ENCODE measurements around the gene CDK7. TPM values are rescaled to one million over a fixed set of nuclear protein-coding genes. Genes with fewer than 3 reads are reported as not detected.
"Not testable (repeated sequence)": the region's sequence is repeated elsewhere in the genome, so short reads cannot be mapped to it uniquely, and the experiment has no call there.

The CDK7 gene
- total RNA-seq, 4 donors from 2014 or later: 16.7 to 54.5 (median 24.1) TPM

DNA sequence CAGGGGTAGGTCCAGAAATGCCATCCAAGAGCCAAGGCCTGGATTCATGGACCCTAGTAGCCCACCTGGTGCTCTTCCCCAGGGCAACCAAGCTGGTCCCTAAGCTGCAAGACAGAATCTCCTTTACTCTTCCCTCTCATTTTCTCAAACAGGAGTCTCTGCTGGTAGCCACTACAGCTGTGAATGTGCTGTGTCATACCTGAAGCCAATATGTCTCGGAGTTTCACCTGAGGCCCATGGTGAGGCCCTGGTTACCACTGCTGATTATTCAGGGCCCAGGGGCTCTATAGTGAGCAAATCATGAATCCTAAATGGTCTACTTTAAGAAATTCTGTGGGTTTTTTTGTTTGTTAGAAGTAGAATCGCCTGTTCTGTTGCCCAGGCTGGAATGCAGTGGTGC lies 15.9 kb downstream of the CDK7 start:
- intact Hi-C loops (cut with DNase I): no loop called here
- H3K36me3 ChIP-seq: peaks cover 0 to 5% of the 10 kb centered on the region in 2 donors
- H3K4me3 ChIP-seq (replicated peaks in 1 of 3): no peak overlapping the region
- no peaks in the 10 kb centered on the region for H3K9me3 ChIP-seq
- H3K27ac ChIP-seq: no peak overlapping the region
- WGBS, 2 donors: 98 to 100% methylated on average over 2 of the region's 2 CpGs
- H3K4me1 ChIP-seq: no peaks in the 10 kb centered on the region
- no peaks in the 10 kb centered on the region for H3K27me3 ChIP-seq
- TF ChIP-seq, protein P1, sequence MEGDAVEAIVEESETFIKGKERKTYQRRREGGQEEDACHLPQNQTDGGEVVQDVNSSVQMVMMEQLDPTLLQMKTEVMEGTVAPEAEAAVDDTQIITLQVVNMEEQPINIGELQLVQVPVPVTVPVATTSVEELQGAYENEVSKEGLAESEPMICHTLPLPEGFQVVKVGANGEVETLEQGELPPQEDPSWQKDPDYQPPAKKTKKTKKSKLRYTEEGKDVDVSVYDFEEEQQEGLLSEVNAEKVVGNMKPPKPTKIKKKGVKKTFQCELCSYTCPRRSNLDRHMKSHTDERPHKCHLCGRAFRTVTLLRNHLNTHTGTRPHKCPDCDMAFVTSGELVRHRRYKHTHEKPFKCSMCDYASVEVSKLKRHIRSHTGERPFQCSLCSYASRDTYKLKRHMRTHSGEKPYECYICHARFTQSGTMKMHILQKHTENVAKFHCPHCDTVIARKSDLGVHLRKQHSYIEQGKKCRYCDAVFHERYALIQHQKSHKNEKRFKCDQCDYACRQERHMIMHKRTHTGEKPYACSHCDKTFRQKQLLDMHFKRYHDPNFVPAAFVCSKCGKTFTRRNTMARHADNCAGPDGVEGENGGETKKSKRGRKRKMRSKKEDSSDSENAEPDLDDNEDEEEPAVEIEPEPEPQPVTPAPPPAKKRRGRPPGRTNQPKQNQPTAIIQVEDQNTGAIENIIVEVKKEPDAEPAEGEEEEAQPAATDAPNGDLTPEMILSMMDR (IDR thresholded peaks at IDR 0.05): no peak
- no peak for TF ChIP-seq POLR2A (IDR thresholded peaks at IDR 0.05)
- DNase-seq: no peak

DNA sequence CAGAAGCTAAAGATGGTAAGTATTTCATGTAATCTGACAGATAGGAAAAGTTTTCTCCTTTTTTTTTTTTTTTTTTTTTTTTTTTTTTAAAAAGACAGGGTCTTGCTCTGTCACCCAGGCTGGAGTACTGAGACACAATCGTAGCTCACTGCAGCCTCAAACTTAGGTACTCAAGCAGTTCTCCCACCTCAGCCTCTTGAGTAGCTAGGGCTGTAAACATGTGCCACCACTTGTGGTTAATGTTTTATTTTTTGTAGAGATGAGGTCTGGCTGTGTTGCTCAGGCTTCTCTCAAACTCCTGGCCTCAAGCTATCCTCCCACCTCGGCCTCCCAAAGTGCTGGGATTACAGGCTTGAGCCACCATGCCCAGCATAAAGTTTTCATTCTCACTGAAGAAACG lies 17.8 kb downstream of the CDK7 start:
- peaks cover 0 to 11% of the 10 kb centered on the region in 2 donors for H3K36me3 ChIP-seq
- intact Hi-C loops (cut with DNase I): no loop called here
- H3K27ac ChIP-seq: no peak overlapping the region
- no peak for TF ChIP-seq POLR2A (IDR thresholded peaks at IDR 0.05)
- TF ChIP-seq, protein P1 (IDR thresholded peaks at IDR 0.05): no peak
- no peaks in the 10 kb centered on the region for H3K4me1 ChIP-seq
- WGBS, 2 donors: 88 to 91% methylated on average over 3 of the region's 3 CpGs
- no peak overlapping the region for H3K4me3 ChIP-seq (replicated peaks in 1 of 3)
- no peak for DNase-seq
- no peaks in the 10 kb centered on the region for H3K9me3 ChIP-seq
- H3K27me3 ChIP-seq: no peaks in the 10 kb centered on the region

DNA sequence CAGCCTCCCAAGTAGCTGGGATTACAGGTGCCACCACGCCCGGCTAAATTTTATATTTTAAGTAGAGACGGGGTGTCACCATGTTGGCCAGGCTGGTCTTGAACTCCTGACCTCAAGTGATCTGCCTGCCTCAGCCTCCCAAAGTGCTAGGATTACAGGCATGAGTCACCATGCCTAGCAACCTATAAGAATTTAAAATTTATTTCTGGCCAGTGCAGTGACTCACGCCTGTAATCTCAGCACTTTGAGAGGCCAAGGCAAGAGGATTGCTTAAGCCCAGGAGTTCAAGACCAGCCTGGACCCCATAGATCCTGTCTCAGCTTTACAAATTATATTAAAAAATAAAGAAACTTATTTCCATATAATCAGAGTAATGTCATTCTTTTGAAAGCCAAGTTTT lies 21.3 kb downstream of the CDK7 start:
- H3K36me3 ChIP-seq: peaks cover 6 to 20% of the 10 kb centered on the region in 2 donors
- H3K9me3 ChIP-seq: not testable (repeated sequence)

DNA sequence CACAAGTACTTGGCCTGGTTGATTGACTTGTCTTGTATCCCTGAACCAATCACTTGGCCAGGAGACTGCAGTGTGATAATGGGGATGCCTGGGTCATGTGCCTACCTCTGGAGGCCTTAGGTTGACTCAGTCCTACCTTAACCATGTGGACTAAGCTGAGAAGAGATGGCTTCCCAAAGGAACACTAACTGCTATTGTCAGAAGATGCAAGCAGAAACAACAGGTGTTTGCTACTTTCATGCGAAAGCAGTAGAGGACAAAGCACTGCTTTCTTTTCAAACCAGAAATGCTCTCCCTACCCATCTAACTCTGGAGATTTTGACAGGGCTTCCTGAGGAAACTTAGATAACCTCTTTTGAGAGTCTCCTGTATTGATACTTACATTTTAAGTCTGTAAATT lies 22.9 kb downstream of the CDK7 start:
- no peak overlapping the region for H3K27ac ChIP-seq
- H3K27me3 ChIP-seq: no peaks in the 10 kb centered on the region
- intact Hi-C loops (cut with DNase I): no loop called here
- H3K4me1 ChIP-seq: no peaks in the 10 kb centered on the region
- TF ChIP-seq, protein P1 (IDR thresholded peaks at IDR 0.05): no peak
- TF ChIP-seq POLR2A (IDR thresholded peaks at IDR 0.05): no peak
- DNase-seq: no peak
- 50 to 100% methylated on average over 1 of the region's 1 CpG for WGBS, 2 donors
- H3K36me3 ChIP-seq: peaks cover 8 to 24% of the 10 kb centered on the region in 2 donors
- no peaks in the 10 kb centered on the region for H3K9me3 ChIP-seq
- H3K4me3 ChIP-seq (replicated peaks in 1 of 3): no peak overlapping the region

More for the DNA sequence above, 21.3 kb downstream of the CDK7 start:
- DNase-seq; H3K4me1 ChIP-seq; intact Hi-C loops (cut with DNase I); H3K4me3 ChIP-seq (replicated peaks in 1 of 3); H3K27ac ChIP-seq; H3K27me3 ChIP-seq: not testable (repeated sequence)
- 99% methylated on average over 4 of the region's 4 CpGs for WGBS, 2 donors

DNA sequence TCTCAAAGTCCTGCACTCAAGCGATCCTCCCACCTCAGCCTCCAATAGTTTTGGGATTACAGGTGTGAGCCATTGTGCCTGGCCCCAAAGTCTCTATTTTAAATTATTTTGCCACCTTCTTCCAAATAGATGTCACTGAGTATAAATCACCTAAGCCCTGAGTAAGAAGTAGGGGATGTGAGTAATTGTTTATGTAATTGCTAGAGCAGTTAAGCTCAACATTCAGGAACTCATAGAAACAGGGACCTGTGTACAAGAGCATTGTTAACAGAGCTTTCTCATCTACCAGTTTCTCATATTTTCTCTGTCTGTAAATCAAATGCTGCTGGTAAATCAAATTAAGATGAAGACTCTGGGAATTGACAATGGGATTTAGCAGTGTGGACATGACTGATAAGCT lies 26.3 kb downstream of the CDK7 start:
- no peak overlapping the region for H3K27ac ChIP-seq
- no peaks in the 10 kb centered on the region for H3K27me3 ChIP-seq
- no peaks in the 10 kb centered on the region for H3K4me1 ChIP-seq
- H3K9me3 ChIP-seq: no peaks in the 10 kb centered on the region
- no peak for TF ChIP-seq POLR2A (IDR thresholded peaks at IDR 0.05)
- TF ChIP-seq, protein P1 (IDR thresholded peaks at IDR 0.05): no peak
- H3K36me3 ChIP-seq: peaks cover 17 to 28% of the 10 kb centered on the region in 2 donors
- intact Hi-C loops (cut with DNase I): no loop called here
- WGBS, 2 donors: 100% methylated on average over 1 of the region's 1 CpG
- H3K4me3 ChIP-seq (replicated peaks in 1 of 3): no peak overlapping the region
- DNase-seq: no peak

DNA sequence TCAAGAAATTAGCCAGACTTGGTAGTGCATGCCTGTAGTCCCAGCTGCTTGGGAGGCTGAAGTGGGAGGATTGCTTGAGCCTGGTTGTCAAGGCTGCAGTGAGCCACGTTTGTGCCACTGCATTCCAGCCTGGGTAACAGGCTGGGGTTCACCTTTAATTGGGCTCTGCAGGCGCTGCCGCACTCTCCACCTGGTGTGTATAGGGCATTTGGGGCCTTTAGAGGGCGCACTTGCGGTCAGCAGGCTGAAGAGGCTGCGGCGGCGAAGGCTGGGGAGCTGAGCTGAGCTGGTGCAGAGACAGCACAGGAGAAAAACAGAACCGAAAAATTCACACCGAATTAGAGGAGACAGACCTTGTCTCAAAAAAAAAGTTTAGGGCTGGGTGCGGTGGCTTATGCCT lies 31.2 kb downstream of the CDK7 start:
- intact Hi-C loops (cut with DNase I): no loop called here
- Histone ChIP-seq H3K9me3 (no peaks in the 10 kb centered on the region), H3K27ac (no peak overlapping the region), H3K4me1 (no peaks in the 10 kb centered on the region), H3K36me3 (peaks cover 18 to 23% of the 10 kb centered on the region in 2 donors), H3K4me3 (replicated peaks in 1 of 3) (no peak overlapping the region), H3K27me3 (no peaks in the 10 kb centered on the region)
- 82 to 87% methylated on average over 11 of the region's 11 CpGs for WGBS, 2 donors
- TF ChIP-seq, protein P1 (IDR thresholded peaks at IDR 0.05): no peak
- TF ChIP-seq POLR2A (IDR thresholded peaks at IDR 0.05): no peak
- DNase-seq: no peak

Measured in thyroid gland (tissue), 4 donors.